IMR-90 (cell line): ENCODE data around the gene ENOX1. TPM values are rescaled to one million over a fixed set of nuclear protein-coding genes. Genes with fewer than 3 reads are reported as not detected.

Source experiments
- ATAC-seq: fragments of 200-7000 bp; cut with Tn5 transposase; 2 replicates; pipeline ENCODE4 v1.9.1; 2020; ENCODE audit warnings: low read depth, mild to moderate bottlenecking, moderate library complexity
- BruUV-seq: library from RNA; stranded (reverse); fragments of 400-500 nt; replicated peaks from 2 replicates; lab custom pipeline; 2021; lab: Mats Ljungman, UMichigan
- CTCF ChIA-PET: fragments of 300-600 bp; formaldehyde crosslinking; extraction: SDS; loops from one replicate; lab custom pipeline; 2021; ENCODE audit warnings: antibody characterized with exemption; lab: Yijun Ruan, JAX
- POLR2A ChIA-PET: fragments of 300-600 bp; sonication (Branson Sonifier 250); formaldehyde crosslinking; loops from one replicate; lab custom pipeline; 2022; ENCODE audit warnings: antibody characterized with exemption; ENCODE audit not compliant: unreplicated experiment; lab: Charles Lee
- DNase-seq: peaks from one replicate; pipeline ENCODE4 v3.0.0; 2013
- H2AFZ ChIP-seq: replicated peaks from 2 replicates; pipeline ENCODE3; 2013; ENCODE audit warnings: low read length, mild to moderate bottlenecking; ENCODE audit not compliant: poor library complexity
- H2AK5ac ChIP-seq: 2 replicates; pipeline ENCODE4 v1.6.1; 2013; ENCODE audit warnings: low read depth, low read length, inconsistent platforms
- H2AK9ac ChIP-seq: replicated peaks from 2 replicates; pipeline ENCODE3; 2013; ENCODE audit warnings: mild to moderate bottlenecking, low read depth, low read length, moderate library complexity; ENCODE audit not compliant: poor library complexity
- H2BK120ac ChIP-seq: 2 replicates; pipeline ENCODE4 v1.6.1; 2013; ENCODE audit warnings: low read depth, low read length, inconsistent platforms
- H2BK15ac ChIP-seq: 3 replicates; pipeline ENCODE4 v1.6.1; 2013; ENCODE audit warnings: low read depth, low read length, inconsistent platforms
- H2BK20ac ChIP-seq: 2 replicates; pipeline ENCODE4 v1.6.1; 2013; ENCODE audit warnings: low read depth, mild to moderate bottlenecking, inconsistent platforms, low read length, moderate library complexity
- H2BK5ac ChIP-seq: 2 replicates; pipeline ENCODE4 v1.6.1; 2013; ENCODE audit warnings: mild to moderate bottlenecking, low read depth, low read length, inconsistent platforms; ENCODE audit not compliant: poor library complexity, severe bottlenecking
- H3K14ac ChIP-seq: replicated peaks from 2 replicates; pipeline ENCODE4 v1.6.1; 2013; ENCODE audit warnings: low read depth, low read length, inconsistent platforms
- H3K18ac ChIP-seq: 2 replicates; pipeline ENCODE4 v1.6.1; 2013; ENCODE audit warnings: low read depth, low read length, control low read depth
- H3K23ac ChIP-seq: 2 replicates; pipeline ENCODE4 v1.6.1; 2013; ENCODE audit warnings: low read depth, low read length, inconsistent platforms
- H3K27ac ChIP-seq: 2 replicates; pipeline ENCODE4 v1.5.1; 2013; ENCODE audit warnings: mild to moderate bottlenecking, control low read depth, low read length; ENCODE audit not compliant: insufficient read depth
- H3K27me3 ChIP-seq: 2 replicates; pipeline ENCODE4 v1.6.1; 2013; ENCODE audit warnings: low read length; ENCODE audit not compliant: control insufficient read depth, insufficient read depth
- H3K36me3 ChIP-seq: 2 replicates; pipeline ENCODE4 v1.6.1; 2013; ENCODE audit warnings: low read length, mixed read lengths; ENCODE audit not compliant: control insufficient read depth, insufficient read depth
- H3K4ac ChIP-seq: 2 replicates; pipeline ENCODE4 v1.6.1; 2013; ENCODE audit warnings: low read depth, low read length, inconsistent platforms
- H3K4me1 ChIP-seq: 2 replicates; pipeline ENCODE4 v1.6.1; 2013; ENCODE audit warnings: low read length, mixed read lengths; ENCODE audit not compliant: control insufficient read depth, insufficient read depth
- H3K4me2 ChIP-seq: 2 replicates; pipeline ENCODE4 v1.6.1; 2013; ENCODE audit warnings: low read depth, mild to moderate bottlenecking, control low read depth, low read length, moderate library complexity
- H3K4me3 ChIP-seq: 2 replicates; pipeline ENCODE4 v1.5.1; 2013; ENCODE audit warnings: low read depth, mild to moderate bottlenecking, control low read depth, low read length, moderate library complexity; ENCODE audit not compliant: insufficient read depth
- H3K56ac ChIP-seq: 2 replicates; pipeline ENCODE4 v1.6.1; 2013; ENCODE audit warnings: low read length, inconsistent platforms; ENCODE audit not compliant: insufficient read depth; ENCODE audit errors: extremely low read depth
- H3K79me1 ChIP-seq, 2 experiments: 2 replicates each; pipeline ENCODE4 v1.6.1; 2013; ENCODE audit warnings: low read length in 2 of 2, inconsistent platforms in 1 of 2, low read depth in 1 of 2
- H3K9ac ChIP-seq: 2 replicates; pipeline ENCODE4 v1.6.1; 2013; ENCODE audit warnings: low read depth, low read length, control low read depth
- H3K9me1 ChIP-seq: 2 replicates; pipeline ENCODE4 v1.6.1; 2013; ENCODE audit warnings: low read length, inconsistent platforms; ENCODE audit not compliant: insufficient read depth
- H3K9me3 ChIP-seq: 2 replicates; pipeline ENCODE4 v1.6.1; 2013; ENCODE audit warnings: low read length; ENCODE audit not compliant: control insufficient read depth, insufficient read depth
- H4K20me1 ChIP-seq: 2 replicates; pipeline ENCODE4 v1.6.1; 2013; ENCODE audit warnings: low read length, inconsistent platforms; ENCODE audit not compliant: insufficient read depth
- H4K5ac ChIP-seq: 2 replicates; pipeline ENCODE4 v1.6.1; 2013; ENCODE audit warnings: mild to moderate bottlenecking, low read depth, low read length, control low read depth
- H4K8ac ChIP-seq, 2 experiments: 2 replicates each; pipeline ENCODE4 v1.6.1; 2013; ENCODE audit warnings: low read depth in 2 of 2, low read length in 2 of 2, control low read depth in 1 of 2, inconsistent platforms in 1 of 2
- H4K91ac ChIP-seq: 2 replicates; pipeline ENCODE4 v1.6.1; 2013; ENCODE audit warnings: low read depth, low read length, inconsistent platforms; ENCODE audit not compliant: insufficient read depth
- BHLHE40 ChIP-seq: fragments of 150-350 bp; IDR thresholded peaks from 2 replicates; pipeline ENCODE4 v1.6.1; 2016; ENCODE audit warnings: mild to moderate bottlenecking, low read depth, low read length
- RCOR1 ChIP-seq: IDR thresholded peaks from 2 replicates; pipeline ENCODE4 v1.6.1; 2012; ENCODE audit warnings: mild to moderate bottlenecking, low read length, improper control_type of control experiment; ENCODE audit not compliant: insufficient replicate concordance
- RFX5 ChIP-seq: IDR thresholded peaks from 2 replicates; pipeline ENCODE4 v1.8.0; 2012; ENCODE audit warnings: low read depth, mild to moderate bottlenecking, low read length, moderate library complexity
- USF2 ChIP-seq: fragments of 150-350 bp; IDR thresholded peaks from 2 replicates; pipeline ENCODE4 v1.6.1; 2017; ENCODE audit warnings: mild to moderate bottlenecking, antibody characterized with exemption, low read length, low read depth
- WGBS, 2 experiments: methylation state at CpG; one replicate each; pipeline versions ENCODE4 v1.1.5 to v1.1.7; 2013; ENCODE audit warnings: missing lambda C conversion rate in 2 of 2; ENCODE audit not compliant: insufficient read length in 1 of 2; ENCODE audit errors: extremely low coverage in 2 of 2; 5-methylcytosine and 5-hydroxymethylcytosine counted together
- dilution Hi-C: fragments of 300-500 bp; cut with HindIII; formaldehyde crosslinking; loops from one replicate; pipeline ENCODE4 v1.14.3; 2018; ENCODE audit warnings: low sequenced_read_pairs; ENCODE audit not compliant: unreplicated experiment
- in situ Hi-C: fragments of 300-500 bp; cut with MboI; formaldehyde crosslinking; loops from 3 replicates; pipeline ENCODE4 v1.14.3; 2019; ENCODE audit warnings: low sequenced_read_pairs, inconsistent platforms, mixed read lengths
- intact Hi-C: fragments of 100-400 bp; cut with micrococcal nuclease; formaldehyde crosslinking; loops from 2 replicates; pipeline ENCODE4 v1.10.0; 2022
- polyA plus RNA-seq, 3 experiments: library from polyadenylated mRNA; depleted of rRNA; stranded (reverse); fragments of >200 nt; gene quantifications; 2 replicates each; pipeline ENCODE4 v1.2.3, GENCODE V29; 2012; ENCODE audit warnings: low replicate concordance in 1 of 3
- total RNA-seq: library from RNA; depleted of rRNA; stranded (reverse); fragments of >200 nt; gene quantifications from 2 replicates; pipeline ENCODE4 v1.2.3, GENCODE V29; 2012
- TF ChIP-seq, protein P1 (sequence below): fragments of 150-350 bp; IDR thresholded peaks from 2 replicates; pipeline ENCODE4 v1.6.1; 2016; ENCODE audit warnings: low read depth, mild to moderate bottlenecking, low read length, moderate library complexity, borderline replicate concordance

The ENOX1 gene
- total and polyA plus RNA-seq, 2 of the 4 experiments (the other 2 are of a cell fraction) = 0.99 to 1.3 TPM

DNA sequence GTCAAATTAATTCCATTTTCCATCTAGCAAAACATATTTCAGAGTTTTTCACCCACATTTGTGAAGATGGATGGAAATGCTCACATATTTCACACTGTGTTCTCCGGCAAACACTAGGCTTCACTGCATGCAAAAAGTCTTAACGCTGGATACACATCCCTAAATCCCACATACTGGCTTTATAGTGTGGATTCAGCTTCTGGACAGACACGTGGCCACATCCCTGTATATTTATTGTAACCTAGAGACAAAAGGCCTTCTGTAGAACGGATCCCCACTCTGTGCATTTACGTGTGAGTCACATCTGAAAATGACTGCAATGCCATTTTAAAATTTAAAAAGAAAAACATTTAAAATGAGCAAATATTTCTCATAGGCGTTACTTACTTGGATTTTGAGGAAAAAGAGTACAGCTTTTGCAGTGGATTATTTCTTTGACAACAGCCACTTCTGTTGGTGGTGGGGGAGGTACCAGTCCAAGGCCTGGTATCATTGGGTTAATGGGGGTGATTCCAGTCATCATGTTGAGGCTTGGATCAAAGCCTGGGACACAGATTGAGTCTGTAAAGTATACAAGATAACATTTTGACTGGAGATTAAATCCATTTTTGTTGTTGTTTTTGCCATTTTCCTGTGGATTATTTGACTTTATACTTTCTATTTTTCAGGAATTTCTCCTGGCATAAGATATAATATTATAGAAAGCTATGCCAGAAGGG lies 425.7 kb downstream of the ENOX1 start:
- H2BK120ac ChIP-seq = no peak overlapping the region
- no peak overlapping the region for H4K8ac ChIP-seq
- ATAC-seq = peak; percentile 48; the same call in 1 of the 2 replicates
- no peak overlapping the region for H3K27ac ChIP-seq
- peak overlapping the region; percentile 50; the same call in 1 of the 2 replicates for H3K23ac ChIP-seq
- no CpG with 5 or more reads among the region's 6 CpGs for WGBS, 2 experiments
- no peaks in the 10 kb centered on the region for H3K27me3 ChIP-seq
- 0 out of 2 replicates have a peak overlapping the region, but pooled peaks have one; percentile 17 for H3K4ac ChIP-seq
- H3K79me1 ChIP-seq = no peaks in the 10 kb centered on the region
- H3K36me3 ChIP-seq = no peaks in the 10 kb centered on the region
- intact Hi-C loops (no loop called here), dilution Hi-C loops (no loop called here), in situ Hi-C loops (no loop called here)
- H4K91ac ChIP-seq = no peak overlapping the region
- H2BK15ac ChIP-seq = no peak overlapping the region
- POLR2A ChIA-PET = no interaction called here
- peak overlapping the region; percentile 18; the same call in 1 of the 2 replicates for H2BK20ac ChIP-seq
- no peaks in the 10 kb centered on the region for H4K20me1 ChIP-seq
- no peak overlapping the region for H4K5ac ChIP-seq
- no peak overlapping the region for H3K9ac ChIP-seq
- H2BK5ac ChIP-seq = no peak overlapping the region
- H2AK5ac ChIP-seq = no peak overlapping the region
- no peaks in the 10 kb centered on the region for H3K9me1 ChIP-seq
- H3K18ac ChIP-seq = no peak overlapping the region
- peaks cover 8% of the 10 kb centered on the region; the same call in 1 of the 2 replicates for H3K4me1 ChIP-seq
- no TSS peak for BruUV-seq
- TF ChIP-seq BHLHE40 (no peak), USF2 (peak; percentile 66), RCOR1 (no peak), RFX5 (no peak)
- TF ChIP-seq, protein P1, sequence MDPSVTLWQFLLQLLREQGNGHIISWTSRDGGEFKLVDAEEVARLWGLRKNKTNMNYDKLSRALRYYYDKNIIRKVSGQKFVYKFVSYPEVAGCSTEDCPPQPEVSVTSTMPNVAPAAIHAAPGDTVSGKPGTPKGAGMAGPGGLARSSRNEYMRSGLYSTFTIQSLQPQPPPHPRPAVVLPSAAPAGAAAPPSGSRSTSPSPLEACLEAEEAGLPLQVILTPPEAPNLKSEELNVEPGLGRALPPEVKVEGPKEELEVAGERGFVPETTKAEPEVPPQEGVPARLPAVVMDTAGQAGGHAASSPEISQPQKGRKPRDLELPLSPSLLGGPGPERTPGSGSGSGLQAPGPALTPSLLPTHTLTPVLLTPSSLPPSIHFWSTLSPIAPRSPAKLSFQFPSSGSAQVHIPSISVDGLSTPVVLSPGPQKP = no peak
- no peak overlapping the region; the same call in 1 of the 2 replicates for H3K14ac ChIP-seq
- no peak overlapping the region for H3K4me3 ChIP-seq
- DNase-seq = peak; percentile 63
- no peak overlapping the region for H2AFZ ChIP-seq
- peak overlapping the region; percentile 73 for H2AK9ac ChIP-seq
- CTCF ChIA-PET = interaction anchor here (1.5 kb wide), 1 partner anchor 12 kb away, joined by 4 read pairs; no protein-coding TSS in a partner anchor
- no peak overlapping the region for H3K56ac ChIP-seq
- H3K4me2 ChIP-seq = no peak overlapping the region
- no peaks in the 10 kb centered on the region for H3K9me3 ChIP-seq
